Liver (tissue), 9 donors: ENCODE results near the gene ARL14EPL. TPM values are rescaled to one million over a fixed set of nuclear protein-coding genes. Genes with fewer than 3 reads are reported as not detected.

ENCODE experiments used
- DNase-seq: peaks from one replicate; pipeline ENCODE4 v3.0.0-alpha.2; 2017; ENCODE audit warnings: low spot score
- H3K27ac ChIP-seq, 2 donors: one replicate each; pipeline ENCODE4 v1.7.0; 2013; ENCODE audit warnings: inconsistent platforms in 2 of 2, low read length in 2 of 2, control low read depth in 1 of 2, low read depth in 1 of 2, mild to moderate bottlenecking in 1 of 2
- H3K27me3 ChIP-seq, 4 donors: one replicate each; pipeline versions ENCODE4 v1.6.1 to v1.7.0; 2013; ENCODE audit warnings: low read length in 3 of 4, inconsistent platforms in 1 of 4, mild to moderate bottlenecking in 1 of 4, moderate library complexity in 1 of 4; ENCODE audit not compliant: control insufficient read depth in 4 of 4, insufficient read depth in 4 of 4
- H3K36me3 ChIP-seq, 4 donors: one replicate each; pipeline versions ENCODE4 v1.6.1 to v1.7.0; 2013; ENCODE audit warnings: low read length in 3 of 4, mild to moderate bottlenecking in 3 of 4, low read depth in 1 of 4, moderate library complexity in 1 of 4; ENCODE audit not compliant: control insufficient read depth in 4 of 4, insufficient read depth in 3 of 4
- H3K4me1 ChIP-seq, 4 donors: one replicate each; pipeline versions ENCODE4 v1.6.1 to v1.7.0; 2013; ENCODE audit warnings: low read length in 3 of 4, mild to moderate bottlenecking in 3 of 4, moderate library complexity in 1 of 4; ENCODE audit not compliant: control insufficient read depth in 4 of 4, insufficient read depth in 4 of 4
- H3K4me3 ChIP-seq, 3 donors: one replicate each; pipeline versions ENCODE4 v1.6.1 to v1.7.0; 2013; ENCODE audit warnings: low read length in 3 of 3, control low read depth in 1 of 3, low read depth in 1 of 3, mild to moderate bottlenecking in 1 of 3
- H3K9ac ChIP-seq, 2 donors: one replicate each; pipeline ENCODE4 v1.7.0; 2013; ENCODE audit warnings: low read length in 2 of 2, mild to moderate bottlenecking in 2 of 2, moderate library complexity in 2 of 2, control low read depth in 1 of 2, low read depth in 1 of 2
- H3K9me3 ChIP-seq, 4 donors: one replicate each; pipeline versions ENCODE4 v1.6.1 to v1.7.0; 2013; ENCODE audit warnings: low read length in 3 of 4; ENCODE audit not compliant: control insufficient read depth in 4 of 4
- CTCF ChIP-seq: fragments of 150-350 bp; IDR thresholded peaks from 2 replicates; pipeline ENCODE4 v1.5.1; 2017; ENCODE audit warnings: improper control_type of control experiment, low read depth, low read length; ENCODE audit not compliant: missing input control
- EGR1 ChIP-seq, 2 donors: IDR thresholded peaks; 2 replicates each; pipeline ENCODE4 v1.6.1; 2016 to 2018; ENCODE audit warnings: antibody characterized with exemption in 2 of 2, low read depth in 2 of 2
- FOXA1 ChIP-seq: IDR thresholded peaks from 2 replicates; pipeline ENCODE4 v1.6.1; 2016; ENCODE audit warnings: antibody characterized with exemption
- FOXA2 ChIP-seq: IDR thresholded peaks from 2 replicates; pipeline ENCODE4 v1.6.1; 2016; ENCODE audit warnings: antibody characterized with exemption
- GABPA ChIP-seq, 2 donors: IDR thresholded peaks in 1 of 2; conservative IDR thresholded peaks in 1 of 2; 2 replicates each; pipeline ENCODE4 v1.6.1; 2016; ENCODE audit warnings: antibody characterized with exemption in 2 of 2, mild to moderate bottlenecking in 1 of 2, moderate library complexity in 1 of 2
- HNF4A ChIP-seq, 2 donors: conservative IDR thresholded peaks; 2 replicates each; pipeline ENCODE4 v1.6.1; 2016; ENCODE audit warnings: antibody characterized with exemption in 2 of 2, mild to moderate bottlenecking in 2 of 2
- HNF4G ChIP-seq: IDR thresholded peaks from 2 replicates; pipeline ENCODE4 v1.6.1; 2016; ENCODE audit warnings: antibody characterized with exemption
- JUND ChIP-seq, 2 donors: IDR thresholded peaks; 2 replicates each; pipeline ENCODE4 v1.6.1; 2016; ENCODE audit warnings: antibody characterized with exemption in 2 of 2
- NR2F2 ChIP-seq: IDR thresholded peaks from 2 replicates; pipeline ENCODE4 v1.6.1; 2016; ENCODE audit warnings: antibody characterized with exemption
- RAD21 ChIP-seq, 2 donors: IDR thresholded peaks; 2 replicates each; pipeline ENCODE4 v1.6.1; 2016; ENCODE audit warnings: antibody characterized with exemption in 2 of 2, mild to moderate bottlenecking in 2 of 2
- REST ChIP-seq: IDR thresholded peaks from 2 replicates; pipeline ENCODE4 v1.6.1; 2016; ENCODE audit warnings: antibody characterized with exemption, mild to moderate bottlenecking
- RXRA ChIP-seq, 2 donors: IDR thresholded peaks; 2 replicates each; pipeline ENCODE4 v1.6.1; 2017 to 2018; ENCODE audit warnings: antibody characterized with exemption in 2 of 2, mild to moderate bottlenecking in 1 of 2
- SP1 ChIP-seq: IDR thresholded peaks from 2 replicates; pipeline ENCODE4 v1.6.1; 2018; ENCODE audit warnings: antibody characterized with exemption, mild to moderate bottlenecking
- TAF1 ChIP-seq: conservative IDR thresholded peaks from 2 replicates; pipeline ENCODE4 v1.6.1; 2016; ENCODE audit warnings: antibody characterized with exemption, mild to moderate bottlenecking
- YY1 ChIP-seq: IDR thresholded peaks from 2 replicates; pipeline ENCODE4 v1.6.1; 2016; ENCODE audit warnings: antibody characterized with exemption, mild to moderate bottlenecking
- WGBS: extraction: QIAGEN DNeasy Blood & Tissue Kit; methylation state at CpG from one replicate; pipeline ENCODE4 v1.1.7; 2013; 5-methylcytosine and 5-hydroxymethylcytosine counted together
- polyA plus RNA-seq, 2 donors: library from polyadenylated mRNA; stranded (reverse) in 1 of 2; unstranded in 1 of 2; fragments of 200-250 nt in 1 of 2; fragments of >200 nt in 1 of 2; fragmentation: Nextera tagmentation in 1 of 2; extraction: Ambion mirVana in 1 of 2; gene quantifications; one replicate each; pipeline versions ENCODE4 v1.2.1 to v1.2.3, GENCODE V29; 2013 to 2015
- total RNA-seq, 2 donors: library from RNA; depleted of rRNA; stranded (reverse); fragments of >200 nt; gene quantifications; one replicate each; pipeline ENCODE4 v1.2.3, GENCODE V29; 2014
- TF ChIP-seq, protein P1 (sequence below): IDR thresholded peaks from 2 replicates; pipeline ENCODE4 v1.6.1; 2016; ENCODE audit warnings: antibody characterized with exemption
- TF ChIP-seq, protein P2 (sequence below): IDR thresholded peaks from 2 replicates; pipeline ENCODE4 v1.6.1; 2016; ENCODE audit warnings: antibody characterized with exemption
- TF ChIP-seq, protein P3 (sequence below): IDR thresholded peaks from 2 replicates; pipeline ENCODE4 v1.6.1; 2016; ENCODE audit warnings: antibody characterized with exemption
- donor health status: healthy.
- donor health status: healthy.
- donor health status: healthy.
- donor health status: healthy.
- donor health status: healthy.

The ARL14EPL gene
- total and polyA plus RNA-seq, 4 donors: not detected

DNA sequence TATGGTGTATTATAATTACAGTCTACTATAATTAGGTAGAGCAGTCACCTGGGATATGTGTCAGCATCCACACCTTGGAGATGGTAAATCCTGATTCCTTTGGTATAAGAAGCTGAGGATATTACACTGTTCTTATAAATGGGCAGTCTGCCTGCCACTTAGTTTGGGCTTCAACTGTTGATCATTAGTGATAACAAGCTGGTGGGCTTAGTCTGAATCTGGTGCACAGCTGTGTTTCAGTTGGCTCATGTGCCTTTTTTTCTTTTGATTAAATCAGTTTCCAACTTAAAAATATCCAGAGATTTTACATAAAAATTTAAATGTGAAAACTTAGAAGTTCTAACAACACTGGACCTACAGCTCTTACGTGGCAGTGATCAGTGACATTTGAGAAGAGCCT is 48.8 kb upstream of the ARL14EPL start:
- no peaks in the 10 kb centered on the region for H3K4me1 ChIP-seq
- TF ChIP-seq FOXA2: no peak
- no peak for TF ChIP-seq RAD21 (IDR thresholded peaks at IDR 0.05)
- no peak for TF ChIP-seq CTCF
- TF ChIP-seq FOXA1: no peak
- TF ChIP-seq, protein P1, sequence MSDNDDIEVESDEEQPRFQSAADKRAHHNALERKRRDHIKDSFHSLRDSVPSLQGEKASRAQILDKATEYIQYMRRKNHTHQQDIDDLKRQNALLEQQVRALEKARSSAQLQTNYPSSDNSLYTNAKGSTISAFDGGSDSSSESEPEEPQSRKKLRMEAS: no peak
- no peak for TF ChIP-seq RXRA (IDR thresholded peaks at IDR 0.05)
- TF ChIP-seq SP1: no peak
- TF ChIP-seq NR2F2: no peak
- no peak for TF ChIP-seq HNF4G
- no peak for TF ChIP-seq EGR1 (IDR thresholded peaks at IDR 0.05; ENCODE audit: low read depth in 2 of 2)
- no peak for TF ChIP-seq REST
- no peak for TF ChIP-seq GABPA (IDR thresholded peaks at IDR 0.05 in 1 of 2, conservative IDR thresholded peaks at IDR 0.05 in 1 of 2)
- TF ChIP-seq, protein P2, sequence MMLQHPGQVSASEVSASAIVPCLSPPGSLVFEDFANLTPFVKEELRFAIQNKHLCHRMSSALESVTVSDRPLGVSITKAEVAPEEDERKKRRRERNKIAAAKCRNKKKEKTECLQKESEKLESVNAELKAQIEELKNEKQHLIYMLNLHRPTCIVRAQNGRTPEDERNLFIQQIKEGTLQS: no peak
- no peak for TF ChIP-seq JUND (IDR thresholded peaks at IDR 0.05)
- TF ChIP-seq HNF4A (conservative IDR thresholded peaks at IDR 0.05): no peak
- TF ChIP-seq, protein P3, sequence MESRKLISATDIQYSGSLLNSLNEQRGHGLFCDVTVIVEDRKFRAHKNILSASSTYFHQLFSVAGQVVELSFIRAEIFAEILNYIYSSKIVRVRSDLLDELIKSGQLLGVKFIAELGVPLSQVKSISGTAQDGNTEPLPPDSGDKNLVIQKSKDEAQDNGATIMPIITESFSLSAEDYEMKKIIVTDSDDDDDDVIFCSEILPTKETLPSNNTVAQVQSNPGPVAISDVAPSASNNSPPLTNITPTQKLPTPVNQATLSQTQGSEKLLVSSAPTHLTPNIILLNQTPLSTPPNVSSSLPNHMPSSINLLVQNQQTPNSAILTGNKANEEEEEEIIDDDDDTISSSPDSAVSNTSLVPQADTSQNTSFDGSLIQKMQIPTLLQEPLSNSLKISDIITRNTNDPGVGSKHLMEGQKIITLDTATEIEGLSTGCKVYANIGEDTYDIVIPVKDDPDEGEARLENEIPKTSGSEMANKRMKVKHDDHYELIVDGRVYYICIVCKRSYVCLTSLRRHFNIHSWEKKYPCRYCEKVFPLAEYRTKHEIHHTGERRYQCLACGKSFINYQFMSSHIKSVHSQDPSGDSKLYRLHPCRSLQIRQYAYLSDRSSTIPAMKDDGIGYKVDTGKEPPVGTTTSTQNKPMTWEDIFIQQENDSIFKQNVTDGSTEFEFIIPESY: no peak
- TF ChIP-seq TAF1: no peak
- no peak for TF ChIP-seq YY1
- no peaks in the 10 kb centered on the region for H3K36me3 ChIP-seq
- no peak for DNase-seq
- no peaks in the 10 kb centered on the region for H3K27me3 ChIP-seq
- no peak overlapping the region for H3K27ac ChIP-seq
- WGBS: 94% methylated on average over 1 of the region's 1 CpG
- H3K9me3 ChIP-seq: no peaks in the 10 kb centered on the region
- no peak overlapping the region for H3K9ac ChIP-seq
- no peak overlapping the region for H3K4me3 ChIP-seq
